ENCODE measurements around the gene IGSF11. TPM values are rescaled to one million over a fixed set of nuclear protein-coding genes. Genes with fewer than 3 reads are reported as not detected.
"Not testable (repeated sequence)": the region's sequence is repeated elsewhere in the genome, so short reads cannot be mapped to it uniquely, and the experiment has no call there.

IGSF11 gene
- total RNA-seq, 1 donor from 2014 or later = 1.6 TPM

DNA sequence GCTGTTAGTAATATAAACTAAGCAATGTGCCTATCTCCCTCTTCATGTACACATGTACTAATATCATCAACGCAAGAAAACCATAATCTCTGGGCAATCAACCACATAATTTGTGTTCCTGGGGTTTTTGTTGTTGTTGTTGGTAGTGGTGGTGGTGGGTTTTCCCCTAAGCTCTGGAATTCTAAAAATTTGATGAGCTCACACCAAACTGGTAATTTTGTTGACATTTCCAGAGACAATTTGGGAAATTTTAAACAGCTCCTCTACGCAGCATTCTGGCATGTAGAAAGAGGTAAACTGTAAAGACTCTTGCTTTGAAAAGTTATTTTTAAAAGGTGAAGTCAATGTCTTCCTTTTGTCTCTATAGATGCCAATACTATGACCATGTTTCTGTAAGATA lies 126.7 kb downstream of the IGSF11 start:
- no peak for ATAC-seq
- no peak for DNase-seq
- intact Hi-C loops (cut with micrococcal nuclease) = no loop called here

DNA sequence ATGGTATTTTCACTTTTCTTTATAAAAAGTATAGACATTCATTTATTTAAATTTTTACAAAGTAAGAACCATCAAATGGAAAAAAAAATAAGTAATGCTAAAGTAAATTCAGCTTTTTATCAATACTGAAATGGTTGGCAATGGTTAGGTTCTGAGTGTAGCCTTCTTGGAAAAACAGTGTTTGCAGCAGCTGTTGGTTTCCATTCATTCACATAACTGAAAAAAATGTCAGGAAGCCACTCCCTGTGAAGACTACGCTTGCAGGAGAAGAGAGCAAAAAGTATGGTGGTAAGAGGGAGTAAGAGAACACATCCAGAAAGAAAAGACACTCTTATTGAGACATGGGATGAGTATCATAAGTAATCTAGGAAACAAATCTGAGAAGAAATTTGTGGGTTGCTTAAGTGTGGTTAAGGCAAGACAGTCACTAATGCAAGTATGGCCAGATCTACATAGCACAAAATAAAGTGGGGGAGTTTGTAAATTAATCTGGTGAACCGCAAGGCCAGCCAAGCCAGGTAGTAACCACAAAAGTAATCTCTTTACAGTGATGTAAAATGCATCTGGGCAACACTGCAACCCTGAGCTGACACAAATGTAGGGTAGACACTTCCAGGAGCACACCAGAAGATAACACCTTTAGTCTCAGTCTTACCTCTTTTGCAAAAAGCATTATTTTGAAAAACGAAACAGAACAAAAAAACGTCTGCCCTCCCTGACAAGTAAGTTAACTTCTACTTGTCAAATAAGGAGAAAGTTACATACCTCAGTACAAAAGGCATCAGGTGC lies 133.7 kb downstream of the IGSF11 start:
- DNase-seq (no peak), ATAC-seq (no peak)
- intact Hi-C loops (cut with micrococcal nuclease) = no loop called here

DNA sequence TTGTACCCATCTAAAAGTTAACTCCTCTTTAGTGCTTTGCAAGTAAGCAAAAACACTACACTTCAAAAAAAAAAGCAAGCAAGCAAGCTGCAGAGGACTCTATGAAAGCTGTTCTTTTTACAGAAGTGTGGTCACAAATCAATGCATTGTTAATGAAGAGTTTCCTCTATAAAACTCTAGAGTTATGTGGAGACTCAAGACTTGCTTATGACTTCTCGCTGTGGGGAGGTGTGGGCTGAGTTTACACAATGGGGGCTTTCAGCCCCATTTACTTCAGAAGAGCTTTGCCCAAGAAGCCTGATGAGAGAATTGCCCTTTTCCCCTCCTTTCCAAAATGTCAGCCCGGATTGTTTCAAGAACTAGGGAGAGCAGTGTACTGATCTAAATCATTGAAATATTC lies 144.4 kb downstream of the IGSF11 start:
- DNase-seq = no peak
- no peak for ATAC-seq
- intact Hi-C loops (cut with micrococcal nuclease) = no loop called here

DNA sequence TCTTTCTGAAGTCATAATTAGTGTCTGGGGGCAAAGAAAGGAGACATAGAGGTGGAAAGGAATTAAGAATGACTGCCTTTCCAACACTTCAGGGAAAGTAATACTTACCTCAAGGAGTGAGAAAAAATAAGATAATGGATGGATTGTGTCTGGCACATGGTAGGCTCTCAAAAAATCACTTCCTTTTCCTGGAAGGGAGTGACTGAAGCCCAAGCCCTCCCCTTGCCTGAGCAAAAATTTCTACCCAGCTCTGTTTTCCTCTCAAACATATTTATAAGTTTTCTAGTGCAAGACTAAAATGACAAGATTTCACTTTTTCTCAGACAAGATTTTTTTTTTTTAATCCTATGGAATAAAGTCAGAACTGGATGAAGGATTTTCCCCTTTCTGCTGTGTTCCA lies 145.0 kb downstream of the IGSF11 start:
- intact Hi-C loops (cut with micrococcal nuclease) = loop anchor here (5.0 kb wide), 1 partner anchor 143 kb away; the partner anchor contains the start of gene IGSF11
- no peak for ATAC-seq

DNA sequence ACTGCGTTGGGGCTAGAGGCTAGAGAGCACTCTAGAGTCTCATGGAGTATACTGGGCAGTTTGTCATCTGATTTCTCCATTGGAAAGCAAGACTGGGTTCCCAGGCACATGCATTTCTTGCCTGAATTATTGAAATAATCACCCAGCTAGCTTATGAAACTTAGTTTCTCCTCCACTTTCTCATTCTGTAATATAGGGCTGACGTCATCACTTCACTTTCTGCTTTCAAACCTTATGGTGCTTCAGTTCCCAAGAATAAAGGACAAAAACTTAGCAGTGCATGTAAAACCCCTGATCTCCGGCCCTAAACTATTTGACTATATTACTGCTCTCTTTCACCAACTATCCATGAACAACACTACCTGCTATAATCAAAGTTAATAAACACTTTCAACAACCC lies 147.9 kb downstream of the IGSF11 start:
- no peak for ATAC-seq
- no peak for DNase-seq
- intact Hi-C loops (cut with micrococcal nuclease) = loop anchor here (5.0 kb wide), 1 partner anchor 146 kb away; the partner anchor contains the start of gene IGSF11

More for the DNA sequence above, 145.0 kb downstream of the IGSF11 start:
- DNase-seq = no peak

DNA sequence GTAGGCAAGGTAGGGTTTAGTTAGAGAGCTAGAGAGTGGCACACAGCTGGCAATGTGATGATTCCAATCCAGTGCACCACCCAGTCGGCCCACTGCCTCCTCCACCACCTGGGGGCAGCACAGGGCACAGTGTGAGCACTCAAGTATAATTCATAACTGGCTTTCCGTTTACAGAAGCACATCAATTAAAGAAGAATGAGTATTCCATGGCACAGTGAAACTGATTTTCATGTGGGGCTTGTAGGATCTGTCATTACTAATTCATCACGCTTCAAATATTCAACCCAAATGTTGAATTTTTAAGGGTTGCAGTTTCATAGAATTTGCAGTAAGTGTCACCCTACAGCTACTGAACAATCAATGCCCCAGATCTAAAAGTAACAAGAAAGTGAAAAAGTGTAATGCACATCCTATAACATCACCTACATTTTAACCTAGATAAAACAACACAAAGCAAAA lies 149.9 kb downstream of the IGSF11 start:
- DNase-seq (peak; percentile 85), ATAC-seq (peak; percentile 90)
- intact Hi-C loops (cut with micrococcal nuclease) = loop anchor here (2.0 to 5.0 kb wide), 2 partner anchors 148 to 216 kb away; partner anchors contain the start of gene IGSF11

DNA sequence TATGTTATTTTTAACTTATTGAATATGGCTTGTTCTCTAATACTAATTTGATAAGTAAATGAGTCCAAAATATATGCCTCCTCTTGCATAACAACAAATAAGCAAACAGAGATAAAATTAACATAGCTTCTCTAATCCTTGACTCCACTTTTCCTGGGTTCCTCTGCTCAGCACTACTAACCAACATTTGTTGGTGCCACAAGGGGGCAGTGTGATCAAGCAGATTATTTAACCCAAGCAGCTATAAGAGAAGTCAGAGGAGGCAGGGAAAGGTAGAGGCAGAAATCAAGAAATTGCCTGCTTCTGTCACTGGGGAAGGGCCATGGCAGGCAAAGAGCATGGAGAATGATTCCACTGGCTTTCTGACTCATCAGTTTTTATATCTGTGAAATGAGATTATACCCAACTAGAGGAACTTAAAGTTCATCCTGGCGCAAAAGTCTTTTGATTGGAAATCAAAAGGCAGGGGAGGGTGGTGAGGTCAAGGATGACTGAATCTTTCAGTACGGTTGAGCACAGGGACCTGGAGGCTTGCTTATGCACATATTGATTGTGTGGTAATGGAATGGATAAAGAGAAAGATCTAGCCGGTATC lies 152.2 kb downstream of the IGSF11 start:
- ATAC-seq (peak; percentile 76), DNase-seq (peak; percentile 46)
- intact Hi-C loops (cut with micrococcal nuclease) = no loop called here

DNA sequence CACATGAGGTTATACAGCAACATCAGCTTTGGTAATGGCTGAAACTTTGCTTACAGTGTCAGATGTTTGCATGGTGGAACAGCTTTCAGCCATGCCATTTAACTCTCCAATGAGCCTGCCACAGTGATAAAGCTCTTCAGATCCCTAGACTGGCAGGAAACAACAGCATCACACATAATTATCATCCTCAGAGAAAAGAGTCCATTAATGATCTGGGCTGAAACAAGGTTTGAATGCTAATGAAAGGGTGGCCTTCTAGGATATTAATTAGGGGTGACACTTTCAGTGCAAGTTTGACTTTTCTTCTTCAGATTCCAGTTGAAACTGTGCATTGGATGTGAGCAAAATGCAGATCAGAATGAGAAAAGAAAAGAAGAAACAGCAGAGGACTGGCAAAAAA lies 166.6 kb downstream of the IGSF11 start:
- ATAC-seq (no peak), DNase-seq (no peak)
- intact Hi-C loops (cut with micrococcal nuclease) = no loop called here

DNA sequence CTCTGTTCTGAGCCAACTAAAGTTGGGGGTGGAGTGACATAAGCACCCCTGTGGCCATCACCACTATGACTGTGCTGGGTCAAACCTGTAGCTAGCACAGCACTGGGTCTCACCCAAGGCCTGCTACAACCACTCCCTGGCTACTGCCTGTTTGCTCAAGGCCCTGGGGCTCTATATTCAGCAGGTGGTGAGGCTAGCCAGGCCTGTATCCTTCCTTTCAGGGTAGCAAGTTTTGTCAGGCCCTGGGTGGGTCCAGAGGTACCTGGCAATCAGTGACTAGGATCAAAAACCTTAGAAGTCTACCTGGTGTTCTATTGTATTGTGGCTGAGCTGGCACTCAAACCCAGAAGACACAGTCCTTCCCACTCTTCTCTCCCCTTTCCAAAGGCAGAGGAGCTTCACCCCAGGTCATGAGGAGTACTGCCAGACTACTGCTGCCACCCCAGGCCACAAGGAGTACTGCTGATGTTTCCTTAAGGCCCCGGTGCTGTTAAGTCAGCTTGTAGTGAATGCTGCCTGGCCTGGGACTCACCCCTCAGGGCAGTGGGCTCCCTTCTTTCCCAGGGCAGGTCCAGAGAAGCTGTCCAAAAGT lies 170.8 kb downstream of the IGSF11 start:
- intact Hi-C loops (cut with micrococcal nuclease) = no loop called here

DNA sequence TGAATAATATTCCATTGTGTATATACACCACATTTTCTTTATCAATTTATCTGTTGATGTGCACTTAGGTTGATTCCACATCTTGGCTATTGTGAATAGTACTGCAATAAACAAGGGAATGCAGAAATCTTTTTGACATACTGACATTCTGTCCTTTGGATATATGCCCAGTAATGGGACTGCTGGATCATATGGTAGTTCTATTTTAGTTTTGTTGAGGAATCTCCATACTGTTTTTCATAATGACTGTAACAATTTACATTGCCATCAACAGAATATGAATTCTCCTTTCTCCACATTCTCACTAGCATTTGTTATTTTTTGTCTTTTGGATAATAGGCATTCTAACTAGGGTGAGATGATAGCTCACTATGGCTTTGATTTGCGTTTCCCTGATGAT lies 174.7 kb downstream of the IGSF11 start:
- no peak for ATAC-seq
- no peak for DNase-seq

More for the DNA sequence above, 170.8 kb downstream of the IGSF11 start:
- ATAC-seq (no peak), DNase-seq (no peak)

DNA sequence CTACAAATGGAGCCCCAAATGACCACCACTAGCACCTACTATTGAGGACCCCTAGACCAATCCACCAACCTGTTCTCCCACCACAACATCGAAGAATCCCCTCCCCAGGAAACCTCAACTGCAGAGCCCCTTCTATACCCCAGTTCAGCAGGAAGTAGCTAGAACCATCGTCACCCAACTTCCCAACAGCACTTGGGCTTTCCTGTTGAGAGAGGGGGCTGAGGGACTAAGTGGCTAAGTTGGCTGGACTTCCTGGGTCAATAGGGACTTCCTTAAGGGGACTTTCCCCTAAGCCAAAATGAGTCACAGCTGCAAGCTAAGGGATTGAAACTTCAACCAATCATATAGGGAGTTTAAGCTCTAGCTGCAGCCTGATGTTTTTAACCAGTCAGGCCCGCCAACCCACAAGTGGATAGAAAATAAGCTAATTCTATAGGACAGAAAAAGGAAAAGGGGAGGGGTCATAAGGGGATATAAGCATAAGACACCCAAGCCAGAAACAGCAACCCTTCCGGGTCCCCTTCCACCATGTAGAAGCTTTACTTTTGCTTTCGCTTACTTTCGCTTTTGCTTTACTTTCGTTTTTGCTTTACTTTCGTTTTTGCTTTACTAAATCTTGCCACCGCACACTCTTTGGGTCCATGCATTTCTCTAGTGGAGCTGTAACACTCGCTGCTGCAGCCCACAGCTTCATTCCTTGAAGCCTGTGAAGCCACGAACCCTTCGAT lies 183.0 kb downstream of the IGSF11 start:
- intact Hi-C loops (cut with micrococcal nuclease); ATAC-seq; DNase-seq: not testable (repeated sequence)

More for the DNA sequence above, 174.7 kb downstream of the IGSF11 start:
- intact Hi-C loops (cut with micrococcal nuclease) = no loop called here

DNA sequence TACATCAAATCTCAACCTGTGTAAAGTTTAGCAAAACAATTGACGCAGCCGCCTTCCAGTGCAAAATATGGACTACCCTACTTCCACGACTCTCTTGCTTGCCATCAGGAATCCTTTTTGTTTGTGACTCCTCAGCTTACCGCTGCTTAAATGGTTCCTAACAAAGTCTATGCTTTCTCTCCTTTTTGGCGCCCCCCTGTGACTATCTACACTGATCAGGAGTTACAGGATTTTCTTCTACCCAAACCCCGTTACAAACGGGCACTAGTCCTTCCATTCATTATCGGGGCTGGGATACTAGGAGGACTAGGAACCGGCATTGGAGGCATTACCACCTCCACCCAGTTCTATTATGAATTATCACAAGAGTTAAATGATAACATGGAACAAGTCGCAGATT lies 184.0 kb downstream of the IGSF11 start:
- intact Hi-C loops (cut with micrococcal nuclease) = no loop called here
- DNase-seq = no peak
- ATAC-seq = no peak

Other genes starting within 250 kb of the IGSF11 start
- gene TEX55, start 111.3 kb upstream of the IGSF11 start, total RNA-seq = not detected
- gene UPK1B, start 138.8 kb upstream of the IGSF11 start, total RNA-seq = 0.77 TPM
- gene B4GALT4, start 206.0 kb upstream of the IGSF11 start, total RNA-seq = 11.8 TPM

Data from left ventricle myocardium superior (tissue), 1 donor.